Activated naive CD4-positive, alpha-beta T cell treated with anti-CD3 and anti-CD28 coated beads, Interleukin-2, amount 50 U/mL, for 24 hours (primary cell): ENCODE results near the gene CBX2.

Source experiments
- H3K27ac Mint-ChIP-seq: one replicate; pipeline ENCODE4 v1.8.0; 2021; ENCODE audit warnings: mild to moderate bottlenecking, mixed read lengths
- H3K27me3 Mint-ChIP-seq: one replicate; pipeline ENCODE4 v1.8.0; 2021; ENCODE audit warnings: mixed read lengths
- H3K36me3 Mint-ChIP-seq: one replicate; pipeline ENCODE4 v1.8.0; 2021; ENCODE audit warnings: mixed read lengths
- H3K4me1 Mint-ChIP-seq: one replicate; pipeline ENCODE4 v1.8.0; 2021; ENCODE audit warnings: mixed read lengths
- H3K4me3 Mint-ChIP-seq: one replicate; pipeline ENCODE4 v1.8.0; 2021; ENCODE audit warnings: mild to moderate bottlenecking, mixed read lengths
- H3K9me3 Mint-ChIP-seq: one replicate; pipeline ENCODE4 v1.8.0; 2021; ENCODE audit warnings: mixed read lengths

CBX2 gene

DNA sequence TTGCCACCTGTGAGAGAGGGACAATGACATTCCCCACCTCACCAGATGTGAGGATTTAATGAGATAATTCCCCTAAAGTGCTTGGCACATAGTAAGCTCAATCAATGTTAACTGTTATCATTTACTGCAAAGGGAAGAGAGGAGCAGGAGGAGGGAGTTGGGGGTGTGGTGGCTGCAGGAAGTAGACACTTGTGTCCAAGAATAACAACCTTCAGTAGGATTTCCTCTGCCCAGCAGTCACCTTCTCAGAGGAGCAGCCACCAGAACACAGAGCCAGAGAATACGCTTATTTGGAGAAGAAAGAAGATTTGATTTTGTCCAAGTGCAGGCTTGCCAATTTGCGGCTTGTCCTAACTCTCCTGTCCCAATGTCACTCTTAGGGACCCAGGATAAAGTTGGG, 51.1 kb downstream of the CBX2 start:
- Mint-ChIP-seq H3K36me3 (peaks cover 3% of the 10 kb centered on the region), H3K27ac (no peak overlapping the region), H3K27me3 (no peaks in the 10 kb centered on the region)

DNA sequence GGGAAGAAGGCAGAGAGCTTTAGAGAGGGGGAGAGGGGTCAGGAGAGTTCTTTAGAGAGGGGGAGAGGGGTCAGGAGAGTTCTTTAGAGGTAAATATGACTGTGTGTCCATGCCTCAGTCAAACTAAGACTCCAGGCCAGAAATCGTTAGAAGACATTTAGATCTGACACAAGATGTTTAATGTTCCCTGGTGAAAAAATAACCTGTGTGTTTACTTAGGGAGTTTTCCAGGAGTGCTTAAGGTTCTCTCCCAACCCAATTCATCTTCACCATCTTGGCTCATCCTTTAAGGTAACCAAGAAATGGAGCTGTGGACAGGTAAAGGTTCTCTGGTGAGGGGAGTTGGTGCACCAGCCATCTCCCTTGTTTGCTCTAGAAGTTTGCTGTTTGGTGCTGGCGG, 51.5 kb downstream of the CBX2 start:
- Mint-ChIP-seq H3K36me3 (peaks cover 3% of the 10 kb centered on the region), H3K4me1 (peaks cover 25% of the 10 kb centered on the region), H3K27me3 (no peaks in the 10 kb centered on the region), H3K9me3 (no peaks in the 10 kb centered on the region), H3K4me3 (no peak overlapping the region), H3K27ac (no peak overlapping the region)

More for the DNA sequence above, 51.1 kb downstream of the CBX2 start:
- Mint-ChIP-seq H3K4me3 (no peak overlapping the region), H3K9me3 (no peaks in the 10 kb centered on the region), H3K4me1 (peaks cover 25% of the 10 kb centered on the region)

DNA sequence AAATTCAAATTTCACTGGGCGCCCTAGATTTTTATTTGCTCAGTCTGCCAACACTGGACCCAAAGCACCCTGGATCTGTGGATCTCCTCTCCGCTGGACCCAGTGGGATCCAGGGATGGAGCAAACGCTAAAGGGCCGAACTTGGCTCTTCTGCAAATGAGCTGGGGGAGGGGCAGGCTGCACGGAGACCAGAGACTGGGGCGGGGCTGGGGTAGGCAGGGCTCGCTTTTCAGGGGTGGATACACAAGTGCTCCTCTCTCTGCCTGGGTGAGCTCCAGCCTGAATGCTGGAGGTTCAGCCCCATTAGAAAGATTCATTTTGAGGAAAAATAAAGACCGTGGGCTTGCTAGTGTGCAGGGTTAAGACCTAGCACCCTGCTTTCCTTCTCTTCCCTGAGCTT, 52.4 kb downstream of the CBX2 start:
- H3K9me3 Mint-ChIP-seq = no peaks in the 10 kb centered on the region
- no peak overlapping the region for H3K27ac Mint-ChIP-seq
- peaks cover 25% of the 10 kb centered on the region for H3K4me1 Mint-ChIP-seq
- no peaks in the 10 kb centered on the region for H3K27me3 Mint-ChIP-seq
- peaks cover 6% of the 10 kb centered on the region for H3K36me3 Mint-ChIP-seq
- no peak overlapping the region for H3K4me3 Mint-ChIP-seq

DNA sequence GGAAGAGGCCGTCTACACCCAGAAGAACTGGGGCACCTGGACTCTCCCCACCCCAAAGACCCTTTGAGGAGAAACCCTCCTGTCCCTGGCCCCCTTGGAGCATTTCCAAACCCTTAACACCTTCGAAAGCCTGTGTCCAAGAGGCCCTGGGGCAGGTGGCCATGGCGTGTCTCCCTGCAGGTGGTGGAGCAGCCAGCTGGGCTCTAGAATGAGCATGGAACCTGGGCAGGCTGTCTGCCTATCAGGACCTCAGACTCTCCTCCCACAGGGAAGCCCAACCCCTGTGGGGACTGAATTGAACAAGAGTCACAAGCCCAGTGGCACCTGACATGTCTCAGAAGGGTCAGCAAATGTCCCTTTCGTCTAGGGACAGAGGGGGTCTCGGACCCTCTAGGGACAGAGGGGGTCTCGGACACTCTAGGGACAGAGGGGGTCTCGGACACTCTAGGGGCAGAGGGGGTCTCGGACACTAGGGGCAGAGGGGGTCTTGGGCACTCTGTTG, 52.9 kb downstream of the CBX2 start:
- Mint-ChIP-seq H3K4me3 (no peak overlapping the region), H3K27me3 (no peaks in the 10 kb centered on the region), H3K27ac (no peak overlapping the region), H3K9me3 (no peaks in the 10 kb centered on the region), H3K36me3 (peaks cover 6% of the 10 kb centered on the region), H3K4me1 (peaks cover 25% of the 10 kb centered on the region)

DNA sequence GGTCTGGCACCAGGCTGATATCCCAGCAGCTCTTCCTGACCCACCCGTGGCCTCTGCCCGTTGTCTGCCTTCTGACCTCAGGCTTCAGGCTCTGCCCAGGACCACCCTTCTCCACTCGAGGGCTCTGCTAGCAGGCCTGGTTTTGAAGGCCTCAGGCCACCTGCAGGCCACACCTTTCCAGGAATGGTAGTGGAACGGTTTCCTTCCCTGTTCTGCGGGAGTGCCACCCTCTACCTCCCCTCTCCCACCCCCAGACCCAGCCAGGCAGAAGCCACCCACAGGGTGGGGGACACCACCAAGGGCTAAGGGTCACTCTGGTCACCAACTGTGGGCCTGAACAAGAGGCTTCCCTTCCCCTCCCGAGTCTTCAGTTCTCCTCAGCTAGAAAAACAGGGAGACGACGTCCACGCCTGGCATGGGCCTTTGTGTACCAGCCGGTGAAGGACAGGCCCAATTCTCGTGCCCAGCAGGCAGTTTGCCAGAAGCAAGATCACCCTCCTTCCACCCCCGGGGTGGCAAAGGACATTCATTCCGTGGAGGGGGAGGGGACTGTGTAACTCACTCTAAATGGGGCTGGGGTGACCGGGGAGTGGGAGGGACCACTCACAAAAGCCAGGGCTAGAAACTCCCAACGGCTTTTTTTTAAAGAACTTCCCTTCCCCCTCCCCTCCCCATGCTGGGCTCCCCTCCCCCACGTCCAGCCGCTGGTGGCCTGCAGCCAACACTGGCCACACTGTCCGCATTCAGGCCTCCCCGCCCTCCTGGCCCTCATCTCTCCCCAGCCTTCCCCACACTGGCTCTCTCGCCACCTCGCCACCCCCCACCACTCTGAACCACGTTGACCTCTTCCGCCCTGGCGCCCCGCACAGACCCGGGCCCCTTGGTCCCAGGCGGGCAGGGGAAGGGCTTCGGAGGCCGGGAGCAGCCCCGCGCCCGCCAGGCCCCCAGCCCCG, 53.6 kb downstream of the CBX2 start:
- Mint-ChIP-seq H3K4me3 (no peak overlapping the region), H3K36me3 (peaks cover 6% of the 10 kb centered on the region), H3K27me3 (no peaks in the 10 kb centered on the region), H3K9me3 (no peaks in the 10 kb centered on the region), H3K27ac (no peak overlapping the region), H3K4me1 (peaks cover 21% of the 10 kb centered on the region)

DNA sequence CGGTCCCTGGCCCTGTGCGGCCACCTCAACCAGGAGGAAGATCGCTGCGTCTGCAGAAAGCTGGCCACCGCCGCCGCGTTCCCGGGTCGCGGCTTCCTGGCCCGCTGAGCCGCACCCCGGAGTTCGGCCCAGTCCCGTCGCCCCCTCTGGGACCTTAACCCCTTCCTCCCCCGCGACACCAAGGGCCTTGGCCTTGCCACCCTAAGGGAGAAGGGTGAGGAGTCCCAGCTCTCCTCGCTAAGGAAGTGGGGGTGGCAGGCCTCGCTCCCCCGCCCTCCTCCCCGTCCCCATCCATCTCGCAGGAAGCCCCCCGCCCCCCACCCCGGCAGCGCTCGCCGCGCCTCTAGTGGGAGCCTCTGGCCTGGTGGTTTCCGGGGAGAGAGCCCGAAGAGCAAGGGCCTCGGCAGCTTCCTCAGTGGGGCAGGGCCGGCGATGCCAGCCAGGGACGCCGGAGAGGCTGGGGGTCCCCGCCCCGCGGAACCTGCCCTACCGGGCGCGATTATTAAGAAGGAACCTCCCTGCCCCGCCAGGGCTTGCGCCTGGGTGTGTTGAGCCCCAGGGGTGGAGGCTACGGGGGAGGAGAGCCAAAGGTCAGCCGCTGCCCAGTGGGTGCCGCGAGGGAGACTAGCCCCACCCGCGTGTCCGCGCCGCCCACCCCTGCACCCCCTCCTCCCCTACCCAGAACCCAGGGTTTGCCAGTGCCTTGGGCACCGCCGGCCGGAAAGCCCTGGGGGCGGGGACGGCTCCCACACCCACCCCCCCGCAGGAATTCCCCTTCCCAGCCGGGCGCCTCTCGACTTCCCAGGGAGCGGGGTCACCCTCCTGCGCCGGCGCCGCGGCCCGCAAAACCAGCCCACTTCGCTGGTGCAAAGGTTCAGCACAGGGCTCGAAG, 54.5 kb downstream of the CBX2 start:
- peaks cover 6% of the 10 kb centered on the region for H3K36me3 Mint-ChIP-seq
- H3K27ac Mint-ChIP-seq = no peak overlapping the region
- H3K27me3 Mint-ChIP-seq = no peaks in the 10 kb centered on the region
- H3K4me3 Mint-ChIP-seq = peak overlapping the region; percentile 54
- H3K4me1 Mint-ChIP-seq = peaks cover 25% of the 10 kb centered on the region
- H3K9me3 Mint-ChIP-seq = no peaks in the 10 kb centered on the region

DNA sequence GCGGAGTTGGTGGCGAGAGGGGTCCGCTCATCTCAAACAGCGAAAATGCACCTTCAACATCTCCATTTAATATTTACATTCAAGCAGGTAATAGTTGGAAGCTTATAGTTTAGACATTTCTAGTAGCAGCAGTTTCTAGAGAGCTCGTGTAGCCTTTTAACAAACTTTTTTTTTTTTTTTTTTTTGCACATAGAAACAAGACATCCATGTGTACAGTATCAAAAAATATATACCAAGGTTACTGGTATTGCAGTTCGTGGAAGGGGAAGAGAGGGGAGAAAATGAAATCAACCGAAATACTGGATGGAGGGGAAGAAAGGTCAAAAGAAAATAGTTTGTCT, 55.1 kb downstream of the CBX2 start:
- Mint-ChIP-seq H3K36me3 (peaks cover 6% of the 10 kb centered on the region), H3K27me3 (no peaks in the 10 kb centered on the region), H3K9me3 (no peaks in the 10 kb centered on the region), H3K4me1 (peaks cover 30% of the 10 kb centered on the region), H3K27ac (no peak overlapping the region), H3K4me3 (peak overlapping the region; percentile 54)

DNA sequence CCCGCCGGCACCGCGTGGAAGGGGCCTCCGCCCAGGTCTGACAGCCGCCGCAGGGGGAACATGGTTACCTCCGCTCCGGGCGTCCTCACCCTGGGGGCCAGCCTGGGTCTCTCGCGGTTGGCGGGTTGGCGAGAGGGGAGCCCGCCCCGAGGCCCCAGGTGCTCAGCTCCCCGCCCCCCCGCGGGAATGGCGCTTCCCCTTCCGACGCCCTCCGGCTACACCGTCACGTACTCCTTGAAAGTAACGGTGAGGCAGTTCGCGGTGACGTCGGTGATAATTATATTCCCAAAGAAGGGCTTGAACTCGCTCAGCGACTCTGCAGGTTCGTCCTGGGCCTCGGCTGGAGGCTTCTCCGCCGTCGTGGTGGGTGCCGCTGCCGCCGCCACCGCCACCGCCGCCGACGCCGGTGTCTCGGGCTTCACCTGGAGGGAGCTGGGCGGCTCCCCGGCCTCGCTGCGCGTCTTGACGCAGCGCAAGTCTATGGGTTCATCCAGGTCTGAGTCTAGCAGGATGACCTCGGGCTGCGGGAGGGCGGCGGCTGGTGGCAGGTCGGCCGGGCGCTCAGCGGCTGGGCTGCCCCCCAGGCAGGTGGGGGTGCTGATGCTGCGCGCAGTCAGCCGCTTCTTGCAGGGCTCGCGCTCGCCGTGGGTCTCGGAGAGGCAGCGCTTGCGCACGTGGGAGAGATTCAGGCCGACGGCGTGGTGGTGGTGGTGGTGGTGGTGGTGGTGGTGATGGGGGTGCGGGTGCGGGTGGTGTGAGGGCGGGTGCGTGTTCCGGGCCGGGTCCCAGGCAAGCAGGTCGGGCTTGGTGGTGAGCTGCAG, 56.0 kb downstream of the CBX2 start:
- H3K27ac Mint-ChIP-seq = no peak overlapping the region
- H3K36me3 Mint-ChIP-seq = peaks cover 6% of the 10 kb centered on the region
- H3K4me3 Mint-ChIP-seq = no peak overlapping the region

DNA sequence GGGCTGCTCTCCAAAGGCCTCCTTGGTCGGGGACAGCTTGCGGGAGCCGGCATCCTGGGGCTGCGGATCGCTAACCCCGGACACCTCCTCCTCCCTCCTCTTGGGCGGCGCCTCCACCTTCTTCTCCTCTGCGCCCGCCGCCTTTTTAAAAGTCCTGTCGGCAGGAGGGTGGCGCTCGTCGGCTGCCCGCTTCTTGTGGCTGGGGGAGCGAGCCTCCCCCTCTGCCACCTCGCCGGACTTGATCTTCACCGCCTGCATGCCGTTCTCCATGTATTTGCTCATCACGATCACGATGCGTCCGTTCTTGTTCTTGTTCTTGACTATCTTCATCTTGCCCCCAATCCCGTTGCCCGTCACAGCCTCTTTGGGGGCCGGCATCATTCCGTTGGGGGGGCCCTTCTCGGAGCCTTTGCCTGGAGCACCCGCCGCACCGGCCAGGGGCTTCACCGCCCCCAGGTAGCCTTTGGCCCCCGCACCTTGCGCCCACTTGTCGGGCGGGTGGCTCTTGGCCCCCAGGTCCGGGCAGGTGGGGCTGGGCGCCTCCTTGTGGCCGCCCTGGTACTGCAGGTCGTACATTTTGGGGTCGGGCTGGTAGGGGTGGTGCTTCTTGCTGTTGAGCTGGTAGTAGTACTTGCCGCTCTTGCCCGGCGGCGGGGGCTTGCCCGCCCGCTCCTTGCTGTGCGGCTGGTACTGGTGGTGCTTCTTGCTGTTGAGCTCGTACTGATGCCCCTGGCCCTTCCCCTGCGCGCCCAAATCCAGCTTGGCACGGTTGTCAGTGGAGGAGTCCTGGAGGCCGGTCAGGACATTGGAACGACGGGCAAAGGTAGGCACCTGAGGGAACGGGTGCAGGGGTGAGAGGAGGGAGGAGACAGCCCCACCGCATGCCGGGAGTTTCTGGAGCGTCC, 56.9 kb downstream of the CBX2 start:
- Mint-ChIP-seq H3K4me3 (no peak overlapping the region), H3K27me3 (no peaks in the 10 kb centered on the region), H3K36me3 (peaks cover 6% of the 10 kb centered on the region), H3K27ac (no peak overlapping the region), H3K9me3 (no peaks in the 10 kb centered on the region), H3K4me1 (peaks cover 28% of the 10 kb centered on the region)

More for the DNA sequence above, 56.0 kb downstream of the CBX2 start:
- Mint-ChIP-seq H3K4me1 (peaks cover 31% of the 10 kb centered on the region), H3K27me3 (no peaks in the 10 kb centered on the region), H3K9me3 (no peaks in the 10 kb centered on the region)

DNA sequence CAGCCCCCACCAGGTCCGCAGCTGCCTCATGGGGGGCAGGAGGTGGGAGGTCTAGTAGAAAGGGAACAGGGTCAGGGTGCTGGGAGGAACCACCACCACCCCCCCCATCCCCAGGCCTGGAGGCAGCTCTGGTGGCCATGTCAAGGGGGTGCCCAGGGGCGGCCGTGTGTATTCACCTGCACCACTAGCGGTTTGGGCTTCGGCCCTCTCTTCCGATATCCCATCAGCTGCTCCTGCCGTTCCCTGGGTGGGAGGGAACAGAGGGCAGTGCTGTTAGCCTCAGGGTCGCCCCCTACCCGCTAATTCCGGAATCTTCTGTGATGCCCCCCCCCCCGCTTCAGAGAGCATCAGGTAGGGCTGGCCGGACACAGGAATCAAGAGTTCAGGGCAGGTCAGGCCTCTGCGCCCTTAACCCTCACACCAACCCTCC, 57.5 kb downstream of the CBX2 start:
- H3K4me3 Mint-ChIP-seq = no peak overlapping the region
- H3K9me3 Mint-ChIP-seq = no peaks in the 10 kb centered on the region
- peaks cover 2% of the 10 kb centered on the region for H3K27me3 Mint-ChIP-seq
- peaks cover 34% of the 10 kb centered on the region for H3K4me1 Mint-ChIP-seq
- peaks cover 6% of the 10 kb centered on the region for H3K36me3 Mint-ChIP-seq
- no peak overlapping the region for H3K27ac Mint-ChIP-seq

DNA sequence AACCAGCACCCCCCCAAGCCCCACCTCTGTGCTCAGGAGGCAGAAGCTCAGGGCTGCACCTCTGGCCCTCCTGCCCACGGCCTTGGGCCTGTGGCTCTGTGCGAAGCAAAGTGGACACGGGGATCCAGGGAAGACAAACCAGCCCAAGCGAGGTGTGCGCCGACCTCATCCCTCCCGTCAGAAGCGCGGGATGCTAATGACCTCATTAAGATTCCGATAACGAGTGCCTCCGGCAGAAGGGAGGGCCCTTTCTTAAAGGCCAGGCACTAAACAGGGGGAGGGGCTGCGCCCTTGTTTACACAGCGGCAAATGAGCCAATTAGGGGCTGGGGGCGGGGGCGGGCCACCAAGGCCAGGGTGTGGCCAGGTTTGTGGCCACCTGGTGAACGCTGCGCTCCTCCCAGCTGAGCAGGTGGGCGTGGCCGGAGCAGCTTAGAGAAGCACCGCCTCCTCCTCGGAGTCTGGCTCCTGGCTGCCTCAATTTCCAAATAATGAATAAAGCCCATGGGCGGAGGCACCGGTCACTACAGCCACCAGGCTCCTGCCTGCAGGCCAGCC, 58.1 kb downstream of the CBX2 start:
- Mint-ChIP-seq H3K4me3 (no peak overlapping the region), H3K27ac (no peak overlapping the region), H3K27me3 (peaks cover 4% of the 10 kb centered on the region), H3K9me3 (no peaks in the 10 kb centered on the region), H3K4me1 (peaks cover 38% of the 10 kb centered on the region), H3K36me3 (peaks cover 6% of the 10 kb centered on the region)

DNA sequence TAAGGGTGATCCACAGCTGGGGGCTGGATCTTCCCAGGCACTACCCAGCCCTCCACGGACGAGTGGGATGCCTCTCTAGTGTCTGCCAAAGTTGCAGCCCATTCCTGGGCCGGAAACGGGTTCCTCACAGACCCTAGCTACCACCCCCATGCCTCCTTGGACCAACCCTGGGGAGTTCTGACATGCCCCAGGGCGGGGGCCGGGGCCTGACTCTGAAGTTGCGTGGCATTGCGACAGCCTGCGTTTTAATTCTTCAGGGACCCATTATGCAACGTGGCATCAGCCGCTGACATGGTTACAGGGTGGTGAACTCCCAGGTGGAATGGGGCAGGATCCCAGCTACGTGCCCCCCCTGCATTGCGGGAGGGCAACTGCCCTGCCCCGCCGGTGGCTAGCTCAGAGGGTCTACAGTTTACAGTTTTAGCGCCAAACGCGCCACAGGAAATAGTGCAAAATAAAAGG, 58.6 kb downstream of the CBX2 start:
- Mint-ChIP-seq H3K27me3 (peaks cover 4% of the 10 kb centered on the region), H3K4me1 (peaks cover 35% of the 10 kb centered on the region), H3K36me3 (peaks cover 6% of the 10 kb centered on the region), H3K4me3 (peak overlapping the region; percentile 52), H3K9me3 (no peaks in the 10 kb centered on the region), H3K27ac (peak overlapping the region; percentile 74)

DNA sequence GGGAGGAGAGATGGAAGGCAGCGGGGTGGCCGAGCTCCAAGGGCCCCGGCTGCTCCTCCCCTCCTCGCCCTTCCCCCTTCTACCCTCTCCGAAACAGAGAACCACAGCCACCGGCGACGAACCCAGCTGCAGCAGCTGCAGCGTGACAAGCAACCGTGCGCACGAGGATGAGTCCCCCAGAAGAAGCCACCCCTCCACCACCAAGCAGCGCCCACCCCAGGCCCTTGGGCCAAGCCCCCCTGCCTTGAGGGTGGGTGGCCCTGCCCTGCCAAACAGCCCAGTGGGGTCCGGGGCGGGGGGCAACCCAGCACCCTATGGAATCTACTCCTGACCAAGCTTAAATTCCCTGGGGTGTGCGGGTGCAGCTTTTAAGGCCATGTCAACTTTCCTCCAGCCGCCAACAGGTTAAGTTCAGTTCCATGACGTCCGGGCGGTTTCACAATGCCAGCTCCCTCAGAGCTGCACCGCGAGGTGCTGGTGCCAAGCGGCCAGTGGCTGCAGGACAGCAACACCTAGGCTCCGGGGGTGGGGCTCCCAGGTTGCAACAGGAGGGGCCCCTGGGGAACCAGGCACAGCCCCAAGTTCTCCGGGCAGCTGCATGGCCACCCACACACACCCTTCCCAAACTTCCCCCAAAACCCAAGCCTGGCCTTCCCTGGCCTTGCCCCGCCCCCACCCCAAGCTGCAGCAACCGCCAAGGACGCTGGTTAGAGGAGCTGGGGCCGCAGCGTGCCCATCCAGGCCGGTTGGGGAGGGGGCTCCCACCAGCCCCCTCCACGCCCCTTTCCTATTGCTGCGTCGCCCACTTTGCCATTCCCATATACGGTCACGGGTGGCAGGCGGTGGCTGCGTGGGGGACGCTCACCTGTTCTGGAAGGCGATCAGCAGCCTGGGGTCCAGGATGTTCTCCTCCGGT, 59.3 kb downstream of the CBX2 start:
- Mint-ChIP-seq H3K27ac (peak overlapping the region; percentile 74), H3K4me1 (peaks cover 39% of the 10 kb centered on the region), H3K4me3 (peak overlapping the region; percentile 94), H3K36me3 (peaks cover 6% of the 10 kb centered on the region), H3K27me3 (peaks cover 6% of the 10 kb centered on the region), H3K9me3 (no peaks in the 10 kb centered on the region)
